ENCODE measurements around the gene PRDM2.

- TF ChIP-seq CTCF (IDR thresholded peaks at IDR 0.05) = no peak
- no peak for TF ChIP-seq POLR2A (IDR thresholded peaks at IDR 0.05)
- TF ChIP-seq EP300 (IDR thresholded peaks at IDR 0.05) = no peak
- TF ChIP-seq POLR2AphosphoS5 (IDR thresholded peaks at IDR 0.05) = no peak
Observed at GRCh38 chr1:13675151-13675651, 24.8 kb upstream of the PRDM2 start.

Data from sigmoid colon (tissue), 4 donors.